WI38 (cell line): ENCODE data around the gene HOXA9.
A peak's percentile ranks its signal among the peaks of the same experiment; 100 is the strongest.

ENCODE experiments used
- H3K4me3 ChIP-seq: 2 replicates; pipeline ENCODE4 v1.5.1; 2011; ENCODE audit warnings: low read depth, mild to moderate bottlenecking, control low read depth, low read length
- CTCF ChIP-seq: IDR thresholded peaks from 2 replicates; pipeline ENCODE4 v1.5.1; 2012; ENCODE audit warnings: low read depth, mild to moderate bottlenecking, control low read depth, low read length

Gene HOXA9

DNA sequence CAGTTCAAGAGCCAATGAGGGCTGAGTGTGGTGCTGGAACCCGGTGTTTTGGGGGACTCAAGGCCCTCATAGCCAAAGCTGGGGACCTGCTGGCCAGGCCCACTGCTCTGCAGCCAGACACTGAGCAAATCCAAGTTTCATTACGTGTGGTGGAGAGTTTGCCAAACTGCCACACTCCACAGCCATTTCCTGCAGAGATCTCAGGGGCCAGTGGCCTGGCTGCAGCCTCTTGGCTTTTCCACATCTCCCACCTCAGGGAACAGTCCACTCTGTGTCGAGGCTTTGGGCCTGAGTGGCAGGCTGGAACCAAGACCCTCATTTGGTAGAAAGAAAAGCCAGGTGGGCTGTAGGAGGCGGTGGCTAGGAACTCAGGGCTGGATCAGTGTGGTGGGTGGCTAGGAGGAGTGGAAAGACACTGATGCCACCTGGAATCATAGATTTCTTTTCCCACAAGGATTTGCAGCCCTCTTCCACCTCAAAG is 16.5 kb upstream of the HOXA9 start:
- no peak overlapping the region for H3K4me3 ChIP-seq
- no peak for TF ChIP-seq CTCF

GRCh38 chr7:27180431-27181420 is 15.4 kb upstream of the HOXA9 start:
- H3K4me3 ChIP-seq: no peak overlapping the region
- TF ChIP-seq CTCF: no peak

DNA sequence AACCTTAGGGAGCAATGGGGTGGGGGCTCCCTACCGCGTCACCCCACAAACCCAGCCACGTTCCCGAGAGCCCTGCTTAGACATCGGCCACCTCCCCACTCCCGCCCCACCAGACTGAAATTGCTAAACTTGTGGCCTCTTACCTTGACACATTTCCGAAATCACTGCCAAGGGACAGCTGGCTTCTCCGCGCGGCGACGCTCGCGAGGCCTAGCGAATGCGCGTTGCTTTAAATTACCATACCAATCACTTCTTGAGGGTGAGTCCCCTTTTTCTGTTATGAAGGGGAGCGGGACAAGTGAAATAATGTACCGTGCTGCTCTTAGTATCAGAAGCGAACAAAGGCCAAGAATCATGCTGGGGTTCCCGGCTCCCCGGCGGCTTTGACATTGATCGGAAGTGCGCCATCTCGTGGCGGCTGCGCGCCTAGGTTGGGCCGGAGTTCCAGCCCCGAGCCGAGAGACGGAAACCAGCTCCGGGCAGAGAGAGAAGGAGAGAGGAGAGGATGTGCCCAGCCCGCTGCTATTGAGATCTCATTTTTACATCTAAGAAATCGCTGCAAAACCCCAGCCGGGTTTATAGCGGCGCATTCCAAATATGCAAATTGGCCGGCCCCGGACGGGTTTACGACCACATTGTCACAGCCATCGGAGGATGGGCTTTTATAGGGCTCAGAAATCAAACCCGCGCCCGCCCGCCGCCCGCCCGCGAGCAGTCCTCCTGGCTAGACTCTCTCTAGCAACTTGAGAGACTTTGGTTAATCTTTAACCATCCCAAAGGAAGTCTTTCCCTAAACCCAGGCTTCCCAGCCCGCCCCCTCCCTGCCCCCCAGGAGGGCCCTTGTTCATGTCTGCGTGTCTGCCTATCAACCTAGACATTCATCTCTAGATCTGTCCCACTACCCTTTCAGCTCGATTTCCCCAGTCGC is 14.4 kb upstream of the HOXA9 start:
- TF ChIP-seq CTCF: peak; percentile 87
- peak overlapping the region; percentile 7; the same call in 1 of the 2 replicates for H3K4me3 ChIP-seq

GRCh38 chr7:27179030-27179429 is 13.7 kb upstream of the HOXA9 start:
- H3K4me3 ChIP-seq: no peak overlapping the region
- no peak for TF ChIP-seq CTCF

DNA sequence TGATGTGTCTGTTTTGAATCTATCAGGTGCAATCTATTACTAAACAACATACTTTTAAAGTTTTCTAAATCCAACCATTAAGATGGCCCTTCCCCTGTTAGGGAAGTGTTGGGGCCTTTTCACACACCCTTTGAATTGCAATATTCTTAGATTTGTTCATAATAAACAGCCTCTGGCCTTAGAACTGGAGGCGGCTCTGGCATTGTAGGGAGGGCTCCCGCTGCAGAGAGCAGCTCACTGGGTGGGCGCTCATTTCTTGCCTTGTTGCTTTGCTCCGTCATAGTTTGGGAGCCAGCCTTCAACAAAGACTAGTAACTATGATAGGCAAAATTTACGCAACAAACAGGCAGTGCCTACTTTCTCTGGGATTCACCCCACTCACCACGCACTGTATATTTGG is 13.0 kb upstream of the HOXA9 start:
- no peak overlapping the region for H3K4me3 ChIP-seq
- no peak for TF ChIP-seq CTCF

DNA sequence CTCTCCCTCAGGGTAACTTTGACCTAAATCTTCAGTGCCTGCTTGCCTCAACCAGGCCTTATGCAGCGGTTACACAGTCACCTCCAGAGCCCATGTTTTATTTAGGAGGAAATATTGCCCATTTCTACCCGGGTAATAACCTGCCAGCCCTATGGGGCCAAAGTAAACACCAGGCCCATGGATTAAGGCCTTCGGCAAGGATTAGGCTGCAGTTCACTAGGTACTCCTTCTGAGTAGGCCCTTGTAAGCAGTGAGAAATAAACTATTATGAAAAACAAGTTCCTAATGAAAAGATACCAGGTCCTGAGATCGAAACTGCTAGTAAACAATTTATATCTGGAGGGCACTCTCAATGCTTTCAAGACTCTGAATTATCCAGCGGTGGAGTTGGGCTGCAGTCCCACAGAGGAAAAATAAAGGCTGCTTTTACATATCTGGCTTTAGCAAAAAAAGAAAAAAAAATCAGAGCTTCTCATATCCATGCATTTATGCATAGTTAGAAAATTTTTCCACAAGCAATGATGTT is 12.5 kb upstream of the HOXA9 start:
- TF ChIP-seq CTCF: no peak
- no peak overlapping the region for H3K4me3 ChIP-seq
